GM12878 (cell line): ENCODE data around the gene CDK15. TPM values are rescaled to one million over a fixed set of nuclear protein-coding genes. Genes with fewer than 3 reads are reported as not detected.

Experiments used
- ATAC-seq: fragments of 200-7000 bp; cut with Tn5 transposase; 3 replicates; pipeline ENCODE4 v1.9.1; 2020; ENCODE audit warnings: mild to moderate bottlenecking, moderate library complexity
- BruUV-seq: library from RNA; stranded (reverse); fragments of 400-500 nt; replicated peaks from 2 replicates; lab custom pipeline; 2021; lab: Mats Ljungman, UMichigan
- CTCF ChIA-PET: fragments of 300-600 bp; sonication (Branson Sonifier 250); formaldehyde crosslinking; extraction: SDS; loops from one replicate; lab custom pipeline; 2021; ENCODE audit warnings: inconsistent platforms; lab: Yijun Ruan, JAX
- POLR2A ChIA-PET: fragments of 350-600 bp; formaldehyde crosslinking; extraction: SDS; loops from one replicate; lab custom pipeline; 2021; ENCODE audit warnings: inconsistent platforms; lab: Charles Lee
- RAD21 ChIA-PET: fragments of 300-600 bp; sonication (Branson Sonifier 250); formaldehyde crosslinking; loops from one replicate; lab custom pipeline; 2023; ENCODE audit warnings: antibody characterized with exemption; ENCODE audit not compliant: unreplicated experiment; lab: Charles Lee
- SMC1A ChIA-PET: fragments of 300-600 bp; sonication (Branson Sonifier 250); formaldehyde crosslinking; loops from one replicate; lab custom pipeline; 2023; ENCODE audit not compliant: unreplicated experiment, uncharacterized antibody; lab: Charles Lee
- DNase-seq: peaks from one replicate; pipeline ENCODE4 v3.0.0-alpha.2; 2011; ENCODE audit warnings: low read depth, low spot score
- FAIRE-seq: peaks from 3 replicates; lab custom pipeline; 2011; peaks lifted over from hg19 to GRCh38; lab: Jason Lieb, UNC
- H2AFZ ChIP-seq: 2 replicates; pipeline ENCODE4 v1.6.0; 2011; ENCODE audit warnings: low read depth, low read length, control low read depth; ENCODE audit not compliant: control insufficient read depth
- H3K27ac ChIP-seq: 2 replicates; pipeline ENCODE4 v1.5.1; 2011; ENCODE audit warnings: control low read depth; ENCODE audit not compliant: control insufficient read depth, insufficient read depth
- H3K27me3 ChIP-seq, 2 experiments: replicated peaks in 1 of 2; 2 replicates each; pipeline versions ENCODE4 v1.6.0 to v1.6.1; 2011; ENCODE audit warnings: low read length in 1 of 2; ENCODE audit not compliant: control insufficient read depth in 2 of 2, insufficient read depth in 2 of 2
- H3K36me3 ChIP-seq, 2 experiments: 2 replicates each; pipeline ENCODE4 v1.5.1; 2011; ENCODE audit warnings: low read length in 1 of 2; ENCODE audit not compliant: control insufficient read depth in 2 of 2, insufficient read depth in 2 of 2
- H3K4me1 ChIP-seq: 2 replicates; pipeline ENCODE4 v1.6.1; 2011; ENCODE audit warnings: mild to moderate bottlenecking, low read length, moderate library complexity, mixed read lengths; ENCODE audit not compliant: control insufficient read depth, insufficient read depth
- H3K4me2 ChIP-seq: 2 replicates; pipeline ENCODE4 v1.6.0; 2011; ENCODE audit warnings: control low read depth; ENCODE audit not compliant: control insufficient read depth, insufficient read depth
- H3K4me3 ChIP-seq: fragments of 200-600 bp; sonication (generic); 2 replicates; pipeline ENCODE4 v1.5.1; 2016
- H3K79me2 ChIP-seq: 2 replicates; pipeline ENCODE4 v1.6.0; 2011; ENCODE audit warnings: low read length; ENCODE audit not compliant: control insufficient read depth, insufficient read depth
- H3K9ac ChIP-seq: 2 replicates; pipeline ENCODE4 v1.8.0; 2011; ENCODE audit warnings: low read length, control low read depth, mixed read lengths; ENCODE audit not compliant: control insufficient read depth, insufficient read depth
- H3K9me3 ChIP-seq: replicated peaks from 3 replicates; pipeline ENCODE4 v1.5.1; 2011; ENCODE audit warnings: mild to moderate bottlenecking, low read length; ENCODE audit not compliant: control insufficient read depth, insufficient read depth
- H4K20me1 ChIP-seq: 2 replicates; pipeline ENCODE4 v1.6.0; 2011; ENCODE audit not compliant: control insufficient read depth, insufficient read depth
- BACH1 ChIP-seq: fragments of 450-650 bp; IDR thresholded peaks from 2 replicates; pipeline ENCODE4 v1.6.1; 2017; ENCODE audit warnings: mild to moderate bottlenecking, borderline replicate concordance
- CBFB ChIP-seq: IDR thresholded peaks from 2 replicates; pipeline ENCODE4 v1.6.1; 2016; ENCODE audit warnings: antibody characterized with exemption, low read depth
- EED ChIP-seq: sonication (generic); IDR thresholded peaks from 2 replicates; pipeline ENCODE4 v1.6.1; 2016; ENCODE audit warnings: antibody characterized with exemption, low read depth
- FOS ChIP-seq: IDR thresholded peaks from 3 replicates; pipeline ENCODE4 v1.6.1; 2011; ENCODE audit warnings: borderline replicate concordance; ENCODE audit not compliant: insufficient read length; ENCODE audit errors: extremely low read depth
- HDAC6 ChIP-seq: fragments of 200-600 bp; sonication (generic); IDR thresholded peaks from one replicate; pipeline ENCODE4 v1.8.0; 2017; ENCODE audit warnings: antibody characterized with exemption; ENCODE audit not compliant: unreplicated experiment
- MEF2B ChIP-seq: fragments of 450-650 bp; IDR thresholded peaks from 2 replicates; pipeline ENCODE4 v1.6.1; 2018; ENCODE audit warnings: mild to moderate bottlenecking, moderate library complexity; ENCODE audit not compliant: partially characterized antibody, poor library complexity, severe bottlenecking
- MXI1 ChIP-seq: fragments of 150-350 bp; IDR thresholded peaks from 2 replicates; pipeline ENCODE4 v1.6.1; 2011; ENCODE audit warnings: low read depth, mild to moderate bottlenecking, inconsistent platforms, low read length, improper control_type of control experiment
- NFYB ChIP-seq: IDR thresholded peaks from 2 replicates; pipeline ENCODE4 v1.6.1; 2011; ENCODE audit warnings: low read depth, mild to moderate bottlenecking, low read length, improper control_type of control experiment, moderate library complexity; ENCODE audit not compliant: insufficient read depth
- NR2F1 ChIP-seq: fragments of 450-650 bp; conservative IDR thresholded peaks from 2 replicates; pipeline ENCODE4 v1.6.1; 2017; ENCODE audit warnings: mild to moderate bottlenecking
- SIN3A ChIP-seq: IDR thresholded peaks from 2 replicates; pipeline ENCODE4 v1.6.1; 2012; ENCODE audit warnings: low read depth, low read length, improper control_type of control experiment
- WGBS: methylation state at CpG from one replicate; pipeline ENCODE4 v1.1.6; 2016; ENCODE audit warnings: low lambda C conversion rate; ENCODE audit not compliant: insufficient replicate concordance, insufficient coverage; ENCODE audit errors: missing lambda C conversion rate; 5-methylcytosine and 5-hydroxymethylcytosine counted together
- in situ Hi-C: fragments of 300-500 bp; cut with MboI; formaldehyde crosslinking; loops from 9 replicates; pipeline ENCODE4 v1.14.3; 2018; ENCODE audit warnings: mixed read lengths
- intact Hi-C: fragments of 100-400 bp; cut with micrococcal nuclease; formaldehyde crosslinking; loops from one replicate; pipeline ENCODE4 v1.14.2; 2022; ENCODE audit not compliant: unreplicated experiment
- polyA plus RNA-seq, 11 experiments: library from polyadenylated mRNA; depleted of rRNA in 4 of 11; unstranded in 6 of 11; stranded (reverse) in 5 of 11; fragments of >200 nt; fragmentation: Nextera tagmentation in 4 of 11; fragmentation: Illumina TruSeq in 1 of 11; extraction: Ambion mirVana in 4 of 11; extraction: Trizol in 1 of 11; gene quantifications; 1 replicate in 1 of 11; 2 replicates in 10 of 11; pipeline versions ENCODE4 v1.2.1 to v1.2.3, GENCODE V29; 2011 to 2016; ENCODE audit warnings: inconsistent platforms in 2 of 11, missing spikeins in 2 of 11, low read depth in 1 of 11
- total RNA-seq, 4 experiments: library from RNA; depleted of rRNA in 3 of 4; stranded (reverse); fragments of >200 nt in 3 of 4; fragmentation: Illumina TruSeq in 1 of 4; extraction: Trizol in 1 of 4; gene quantifications; 2 replicates each; pipeline versions ENCODE4 v1.2.1 to v1.2.3, GENCODE V29; 2013 to 2021
- TF ChIP-seq, protein P1 (sequence below): fragments of 450-650 bp; IDR thresholded peaks from 2 replicates; pipeline ENCODE4 v1.6.1; 2017; ENCODE audit warnings: low read depth, mild to moderate bottlenecking, moderate library complexity

Gene CDK15
- total and polyA plus RNA-seq, 10 of the 15 experiments (the other 5 are each of a cell fraction or from before 2014, with no cell fraction given), result 0.01 to 0.04 TPM; not detected in 8

DNA sequence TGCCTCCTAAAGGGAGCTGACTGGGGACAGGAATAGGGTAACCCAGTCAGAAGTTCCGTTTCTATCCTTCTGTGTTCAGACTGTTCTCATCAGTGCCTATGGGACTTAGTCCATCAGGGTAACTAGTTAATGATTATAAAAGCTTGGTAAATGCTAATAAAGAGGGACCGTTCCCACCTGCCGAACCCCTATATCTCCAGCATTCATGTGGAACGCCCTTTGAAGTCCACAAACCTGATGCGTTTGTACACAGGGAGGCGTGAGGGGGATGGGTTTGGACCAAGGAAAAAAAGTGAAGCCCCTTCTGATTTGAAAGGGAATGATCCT, 112.9 kb downstream of the CDK15 start:
- CTCF ChIA-PET, result no interaction called here
- in situ Hi-C loops, result no loop called here
- no TSS peak for BruUV-seq
- DNase-seq (no peak), ATAC-seq (no peak), FAIRE-seq (no peak)
- SMC1A ChIA-PET, result interaction anchor here (0.6 kb wide), 1 partner anchor 39 kb away, joined by 3 read pairs; no protein-coding TSS in a partner anchor
- Histone ChIP-seq H3K9ac (no peak overlapping the region), H3K4me2 (no peak overlapping the region), H3K4me3 (no peak overlapping the region), H3K27ac (no peak overlapping the region), H3K36me3 (no peaks in the 10 kb centered on the region), H3K27me3 (no peaks in the 10 kb centered on the region), H4K20me1 (no peaks in the 10 kb centered on the region), H3K9me3 (no peaks in the 10 kb centered on the region), H2AFZ (no peak overlapping the region), H3K4me1 (no peaks in the 10 kb centered on the region), H3K79me2 (no peaks in the 10 kb centered on the region)
- intact Hi-C loops, result no loop called here
- RAD21 ChIA-PET, result no interaction called here
- 42% methylated on average over 6 of the region's 6 CpGs for WGBS
- TF ChIP-seq NR2F1 (no peak), HDAC6 (no peak), BACH1 (no peak), MEF2B (no peak), EED (no peak), SIN3A (no peak), MXI1 (no peak), NFYB (no peak), FOS (no peak), CBFB (no peak)
- TF ChIP-seq, protein P1, sequence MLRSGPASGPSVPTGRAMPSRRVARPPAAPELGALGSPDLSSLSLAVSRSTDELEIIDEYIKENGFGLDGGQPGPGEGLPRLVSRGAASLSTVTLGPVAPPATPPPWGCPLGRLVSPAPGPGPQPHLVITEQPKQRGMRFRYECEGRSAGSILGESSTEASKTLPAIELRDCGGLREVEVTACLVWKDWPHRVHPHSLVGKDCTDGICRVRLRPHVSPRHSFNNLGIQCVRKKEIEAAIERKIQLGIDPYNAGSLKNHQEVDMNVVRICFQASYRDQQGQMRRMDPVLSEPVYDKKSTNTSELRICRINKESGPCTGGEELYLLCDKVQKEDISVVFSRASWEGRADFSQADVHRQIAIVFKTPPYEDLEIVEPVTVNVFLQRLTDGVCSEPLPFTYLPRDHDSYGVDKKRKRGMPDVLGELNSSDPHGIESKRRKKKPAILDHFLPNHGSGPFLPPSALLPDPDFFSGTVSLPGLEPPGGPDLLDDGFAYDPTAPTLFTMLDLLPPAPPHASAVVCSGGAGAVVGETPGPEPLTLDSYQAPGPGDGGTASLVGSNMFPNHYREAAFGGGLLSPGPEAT, result no peak
- POLR2A ChIA-PET, result no interaction called here
